A549 (cell line): ENCODE results near the gene HBA1. TPM values are rescaled to one million over a fixed set of nuclear protein-coding genes. Genes with fewer than 3 reads are reported as not detected.

Experiments
- ATAC-seq, 2 experiments: fragments of 200-7000 bp in 1 of 2; fragments of >200 bp in 1 of 2; cut with Nextera tagmentation in 1 of 2; cut with Tn5 transposase in 1 of 2; 3 replicates each; pipeline versions ENCODE4 v1.8.0 to v1.9.1; 2018 to 2020; ENCODE audit warnings: mild to moderate bottlenecking in 1 of 2, moderate library complexity in 1 of 2
- CTCF ChIA-PET: fragments of 300-600 bp; sonication (Branson Sonifier 250); formaldehyde crosslinking; extraction: SDS; loops from one replicate; lab custom pipeline; 2021; ENCODE audit warnings: antibody characterized with exemption, inconsistent platforms; lab: Yijun Ruan, JAX
- POLR2A ChIA-PET: fragments of 350-600 bp; formaldehyde crosslinking; extraction: SDS; loops from one replicate; lab custom pipeline; 2021; ENCODE audit warnings: antibody characterized with exemption, inconsistent platforms; lab: Yijun Ruan, JAX
- DNase-seq, 2 experiments: peaks; one replicate each; pipeline versions ENCODE4 v3.0.0 to v3.0.0-alpha.2; 2011 to 2016; ENCODE audit warnings: low read depth in 1 of 2, low spot score in 1 of 2
- FAIRE-seq: peaks from 2 replicates; lab custom pipeline; 2011; peaks lifted over from hg19 to GRCh38; lab: Jason Lieb, UNC
- H3K27ac ChIP-seq, 2 experiments: fragments of >200 bp; sonication (Bioruptor Twin); formaldehyde crosslinking; 3 replicates each; pipeline ENCODE4 v1.5.1; 2016 to 2017
- H3K4me1 ChIP-seq: fragments of >200 bp; sonication (Bioruptor Twin); formaldehyde crosslinking; 3 replicates; pipeline ENCODE4 v1.6.1; 2016
- H3K4me2 ChIP-seq: fragments of >200 bp; sonication (Bioruptor Twin); formaldehyde crosslinking; 3 replicates; pipeline ENCODE4 v1.6.1; 2016
- H3K4me3 ChIP-seq: fragments of >200 bp; sonication (Bioruptor Twin); formaldehyde crosslinking; 3 replicates; pipeline ENCODE4 v1.5.1; 2016
- H3K9me3 ChIP-seq: fragments of >200 bp; sonication (Bioruptor Twin); formaldehyde crosslinking; 3 replicates; pipeline ENCODE4 v1.6.1; 2016
- CHD2 ChIP-seq: fragments of 150-350 bp; IDR thresholded peaks from 2 replicates; pipeline ENCODE4 v1.6.1; 2014; ENCODE audit warnings: low read length; ENCODE audit not compliant: partially characterized antibody
- CHD4 ChIP-seq: fragments of 200-600 bp; sonication (generic); IDR thresholded peaks from 2 replicates; pipeline ENCODE4 v1.6.1; 2016; ENCODE audit warnings: antibody characterized with exemption, mild to moderate bottlenecking, borderline replicate concordance
- EHMT2 ChIP-seq: fragments of 200-600 bp; sonication (generic); IDR thresholded peaks from 2 replicates; pipeline ENCODE4 v1.6.1; 2016; ENCODE audit warnings: antibody characterized with exemption, low read depth, mild to moderate bottlenecking, moderate library complexity
- ELK1 ChIP-seq: fragments of 150-350 bp; IDR thresholded peaks from 2 replicates; pipeline ENCODE4 v1.6.1; 2014; ENCODE audit warnings: low read depth, mild to moderate bottlenecking, low read length
- ESRRA ChIP-seq: fragments of 150-350 bp; IDR thresholded peaks from 2 replicates; pipeline ENCODE4 v1.6.1; 2014; ENCODE audit warnings: mild to moderate bottlenecking, low read length, borderline replicate concordance
- FOSL2 ChIP-seq, 2 experiments: fragments of 450-650 bp in 1 of 2; fragments of >200 bp in 1 of 2; sonication (Bioruptor Twin) in 1 of 2; formaldehyde crosslinking; IDR thresholded peaks; 2 replicates each; pipeline versions ENCODE4 v1.5.0 to v1.6.1; 2016 to 2020; ENCODE audit warnings: mild to moderate bottlenecking in 1 of 2, moderate library complexity in 1 of 2
- HOXA7 ChIP-seq: fragments of 250-450 bp; sonication (Bioruptor Pico); IDR thresholded peaks from 2 replicates; pipeline ENCODE4 v1.5.0; 2020; ENCODE audit warnings: mild to moderate bottlenecking, moderate library complexity
- MAFK ChIP-seq: fragments of 450-650 bp; IDR thresholded peaks from 2 replicates; pipeline ENCODE4 v1.6.1; 2014; ENCODE audit not compliant: partially characterized antibody
- MAZ ChIP-seq: fragments of 150-350 bp; IDR thresholded peaks from 2 replicates; pipeline ENCODE4 v1.6.1; 2014; ENCODE audit warnings: antibody characterized with exemption, low read depth, low read length, borderline replicate concordance
- MYC ChIP-seq: IDR thresholded peaks from 2 replicates; pipeline ENCODE4 v1.6.1; 2012; ENCODE audit warnings: mild to moderate bottlenecking, inconsistent platforms, low read length, improper control_type of control experiment, borderline replicate concordance
- POLR2A ChIP-seq: IDR thresholded peaks from 2 replicates; pipeline ENCODE4 v1.6.1; 2012; ENCODE audit warnings: mild to moderate bottlenecking, low read length
- RARB ChIP-seq: fragments of 250-450 bp; sonication (Bioruptor Pico); IDR thresholded peaks from 2 replicates; pipeline ENCODE4 v1.8.0; 2021; ENCODE audit warnings: mild to moderate bottlenecking, moderate library complexity
- RCOR1 ChIP-seq: fragments of 150-350 bp; IDR thresholded peaks from 2 replicates; pipeline ENCODE4 v1.6.1; 2014; ENCODE audit warnings: antibody characterized with exemption, low read length, low read depth
- WGBS: methylation state at CpG from one replicate; pipeline ENCODE4 v1.1.6; 2017; ENCODE audit errors: missing lambda C conversion rate; 5-methylcytosine and 5-hydroxymethylcytosine counted together
- polyA plus RNA-seq, 4 experiments: library from polyadenylated mRNA; depleted of rRNA in 3 of 4; stranded (reverse); fragments of >200 nt; fragmentation: RNase III in 1 of 4; extraction: RNeasy Plus Mini Kit Qiagen cat#74134 plus additional on column Dnase treatment in 1 of 4; gene quantifications; 2 replicates in 3 of 4; 3 replicates in 1 of 4; pipeline ENCODE4 v1.2.3, GENCODE V29; 2011 to 2017
- TF ChIP-seq, protein P1 (sequence below): fragments of 200-600 bp; sonication (generic); IDR thresholded peaks from 2 replicates; pipeline ENCODE4 v1.6.1; 2016; ENCODE audit warnings: antibody characterized with exemption, mild to moderate bottlenecking, moderate library complexity
- TF ChIP-seq, protein P2 (sequence below): fragments of 250-450 bp; sonication (Bioruptor Pico); IDR thresholded peaks from 2 replicates; pipeline ENCODE4 v1.5.0; 2020; ENCODE audit warnings: low read depth, mild to moderate bottlenecking, moderate library complexity
- TF ChIP-seq, protein P3 (sequence below): IDR thresholded peaks from 2 replicates; pipeline ENCODE4 v1.6.1; 2012
- TF ChIP-seq, protein P4 (sequence below): IDR thresholded peaks from 2 replicates; pipeline ENCODE4 v1.6.1; 2012; ENCODE audit warnings: low read depth, borderline replicate concordance

The HBA1 gene
- polyA plus RNA-seq, 2 of the 4 experiments (the other 2 are of a cell fraction), result 0.58 TPM; not detected in 1

GRCh38 chr16:140175-140857, 36.2 kb upstream of the HBA1 start:
- no peak overlapping the region for H3K4me3 ChIP-seq
- no peak overlapping the region for H3K27ac ChIP-seq
- WGBS, result 72% methylated on average over 10 of the region's 10 CpGs
- ATAC-seq, result no peak
- TF ChIP-seq CHD2 (no peak), FOSL2 (IDR thresholded peaks at IDR 0.05) (no peak), FOSL2 (CRISPR knock-in tag; IDR thresholded peaks at IDR 0.05) (no peak), MAZ (no peak), RCOR1 (no peak)
- TF ChIP-seq, protein P1, sequence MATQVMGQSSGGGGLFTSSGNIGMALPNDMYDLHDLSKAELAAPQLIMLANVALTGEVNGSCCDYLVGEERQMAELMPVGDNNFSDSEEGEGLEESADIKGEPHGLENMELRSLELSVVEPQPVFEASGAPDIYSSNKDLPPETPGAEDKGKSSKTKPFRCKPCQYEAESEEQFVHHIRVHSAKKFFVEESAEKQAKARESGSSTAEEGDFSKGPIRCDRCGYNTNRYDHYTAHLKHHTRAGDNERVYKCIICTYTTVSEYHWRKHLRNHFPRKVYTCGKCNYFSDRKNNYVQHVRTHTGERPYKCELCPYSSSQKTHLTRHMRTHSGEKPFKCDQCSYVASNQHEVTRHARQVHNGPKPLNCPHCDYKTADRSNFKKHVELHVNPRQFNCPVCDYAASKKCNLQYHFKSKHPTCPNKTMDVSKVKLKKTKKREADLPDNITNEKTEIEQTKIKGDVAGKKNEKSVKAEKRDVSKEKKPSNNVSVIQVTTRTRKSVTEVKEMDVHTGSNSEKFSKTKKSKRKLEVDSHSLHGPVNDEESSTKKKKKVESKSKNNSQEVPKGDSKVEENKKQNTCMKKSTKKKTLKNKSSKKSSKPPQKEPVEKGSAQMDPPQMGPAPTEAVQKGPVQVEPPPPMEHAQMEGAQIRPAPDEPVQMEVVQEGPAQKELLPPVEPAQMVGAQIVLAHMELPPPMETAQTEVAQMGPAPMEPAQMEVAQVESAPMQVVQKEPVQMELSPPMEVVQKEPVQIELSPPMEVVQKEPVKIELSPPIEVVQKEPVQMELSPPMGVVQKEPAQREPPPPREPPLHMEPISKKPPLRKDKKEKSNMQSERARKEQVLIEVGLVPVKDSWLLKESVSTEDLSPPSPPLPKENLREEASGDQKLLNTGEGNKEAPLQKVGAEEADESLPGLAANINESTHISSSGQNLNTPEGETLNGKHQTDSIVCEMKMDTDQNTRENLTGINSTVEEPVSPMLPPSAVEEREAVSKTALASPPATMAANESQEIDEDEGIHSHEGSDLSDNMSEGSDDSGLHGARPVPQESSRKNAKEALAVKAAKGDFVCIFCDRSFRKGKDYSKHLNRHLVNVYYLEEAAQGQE, result no peak
- TF ChIP-seq, protein P2, sequence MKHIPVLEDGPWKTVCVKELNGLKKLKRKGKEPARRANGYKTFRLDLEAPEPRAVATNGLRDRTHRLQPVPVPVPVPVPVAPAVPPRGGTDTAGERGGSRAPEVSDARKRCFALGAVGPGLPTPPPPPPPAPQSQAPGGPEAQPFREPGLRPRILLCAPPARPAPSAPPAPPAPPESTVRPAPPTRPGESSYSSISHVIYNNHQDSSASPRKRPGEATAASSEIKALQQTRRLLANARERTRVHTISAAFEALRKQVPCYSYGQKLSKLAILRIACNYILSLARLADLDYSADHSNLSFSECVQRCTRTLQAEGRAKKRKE (CRISPR knock-in tag), result no peak
- FAIRE-seq, result no peak
- 0 out of 3 replicates have a peak, but pooled peaks cover 4% of the 10 kb centered on the region for H3K4me1 ChIP-seq
- POLR2A ChIA-PET, result no interaction called here
- H3K9me3 ChIP-seq, result no peaks in the 10 kb centered on the region
- DNase-seq, result no peak
- no peak overlapping the region for H3K4me2 ChIP-seq
- CTCF ChIA-PET, result interaction anchor here (0.6 to 4.3 kb wide), 9 partner anchors 11 to 227 kb away, joined by 3 to 25 read pairs (median 4); partner anchors contain the start of gene HBQ1

- CTCF ChIA-PET, result interaction anchor here (1.1 to 4.3 kb wide), 5 partner anchors 9 to 40 kb away, joined by 3 to 25 read pairs (median 5); partner anchors contain the start of gene HBQ1
Observed at GRCh38 chr16:142405-142967, 34.0 kb upstream of the HBA1 start.

DNA sequence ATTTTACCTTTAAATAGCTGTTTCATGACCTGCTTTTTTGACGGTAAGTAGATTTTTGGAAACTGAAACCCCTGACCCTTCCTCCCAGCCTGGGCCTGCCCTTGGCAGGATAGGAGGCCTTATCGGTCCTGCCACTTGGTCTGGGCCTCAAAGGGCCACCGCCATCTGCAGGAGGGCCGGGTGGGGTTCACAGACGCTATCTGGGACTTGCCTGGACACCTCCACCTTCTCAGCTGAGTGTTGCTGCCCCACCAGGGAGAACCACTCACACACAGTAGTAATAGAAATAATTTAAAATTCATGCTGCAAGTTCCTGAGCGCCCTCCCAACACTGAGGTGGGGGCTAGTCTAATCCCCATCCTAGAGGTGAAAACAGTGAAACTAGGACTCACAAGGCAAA, 33.4 kb upstream of the HBA1 start:
- ChIA-PET POLR2A (no interaction called here), CTCF (interaction anchor here (1.1 to 4.3 kb wide), 6 partner anchors 10 to 39 kb away, joined by 3 to 25 read pairs (median 5); partner anchors contain the start of gene HBQ1)
- Histone ChIP-seq H3K4me2 (no peak overlapping the region), H3K4me3 (no peak overlapping the region), H3K9me3 (no peaks in the 10 kb centered on the region)
- TF ChIP-seq MYC, result no peak
- TF ChIP-seq, all 56 proteins: peak for 0
- no peak for ATAC-seq
- no peak overlapping the region for H3K27ac ChIP-seq
- DNase-seq, result no peak
- H3K4me1 ChIP-seq, result no peaks in the 10 kb centered on the region
- FAIRE-seq, result no peak
- WGBS, result 84% methylated on average over 6 of the region's 6 CpGs

More at GRCh38 chr16:142405-142967, 34.0 kb upstream of the HBA1 start:
- WGBS, result 81% methylated on average over 12 of the region's 12 CpGs
- Histone ChIP-seq H3K27ac (no peak overlapping the region), H3K4me3 (no peak overlapping the region), H3K4me2 (no peak overlapping the region), H3K9me3 (no peaks in the 10 kb centered on the region), H3K4me1 (no peaks in the 10 kb centered on the region)
- no peak for FAIRE-seq
- ATAC-seq, result no peak
- POLR2A ChIA-PET, result no interaction called here
- TF ChIP-seq EHMT2, result no peak
- no peak for DNase-seq

DNA sequence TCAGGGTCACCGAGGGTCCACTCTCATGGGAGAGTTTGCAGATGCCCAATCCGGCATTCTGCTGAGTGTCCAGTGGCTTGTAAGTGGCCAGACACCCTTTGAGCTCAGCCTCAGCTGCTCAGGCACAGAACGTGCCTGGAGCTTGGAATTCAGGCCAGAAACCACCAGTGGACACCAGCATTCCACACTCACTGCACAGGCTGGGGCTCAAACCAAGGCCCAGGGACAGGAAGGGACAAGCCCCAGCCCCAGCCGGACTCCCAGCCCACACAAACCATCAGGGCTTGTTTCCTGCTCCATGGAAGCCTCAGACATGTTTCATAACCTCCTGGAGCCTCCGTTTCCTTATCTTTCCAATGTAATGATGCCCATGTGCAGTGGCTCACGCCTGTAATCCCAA, 33.0 kb upstream of the HBA1 start:
- no peak overlapping the region for H3K4me2 ChIP-seq
- no peak overlapping the region for H3K27ac ChIP-seq
- H3K9me3 ChIP-seq, result no peaks in the 10 kb centered on the region
- ATAC-seq (no peak), DNase-seq (no peak), FAIRE-seq (no peak)
- POLR2A ChIA-PET, result no interaction called here
- H3K4me1 ChIP-seq, result no peaks in the 10 kb centered on the region
- no peak overlapping the region for H3K4me3 ChIP-seq
- CTCF ChIA-PET, result interaction anchor here (1.0 to 4.3 kb wide), 6 partner anchors 10 to 39 kb away, joined by 3 to 25 read pairs (median 4); partner anchors contain the start of gene HBQ1
- 67% methylated on average over 5 of the region's 6 CpGs for WGBS
- TF ChIP-seq CHD4 (no peak), MAFK (no peak), HOXA7 (CRISPR knock-in tag) (no peak), ESRRA (no peak), ELK1 (no peak), RARB (no peak), POLR2A (no peak)
- TF ChIP-seq, protein P3, sequence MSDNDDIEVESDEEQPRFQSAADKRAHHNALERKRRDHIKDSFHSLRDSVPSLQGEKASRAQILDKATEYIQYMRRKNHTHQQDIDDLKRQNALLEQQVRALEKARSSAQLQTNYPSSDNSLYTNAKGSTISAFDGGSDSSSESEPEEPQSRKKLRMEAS, result no peak
- TF ChIP-seq, protein P4, sequence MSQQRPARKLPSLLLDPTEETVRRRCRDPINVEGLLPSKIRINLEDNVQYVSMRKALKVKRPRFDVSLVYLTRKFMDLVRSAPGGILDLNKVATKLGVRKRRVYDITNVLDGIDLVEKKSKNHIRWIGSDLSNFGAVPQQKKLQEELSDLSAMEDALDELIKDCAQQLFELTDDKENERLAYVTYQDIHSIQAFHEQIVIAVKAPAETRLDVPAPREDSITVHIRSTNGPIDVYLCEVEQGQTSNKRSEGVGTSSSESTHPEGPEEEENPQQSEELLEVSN, result no peak
